Right ventricle myocardium inferior (tissue), 1 donor: ENCODE results near the gene KRTAP2-2. TPM values are rescaled to one million over a fixed set of nuclear protein-coding genes. Genes with fewer than 3 reads are reported as not detected.

Source experiments
- total RNA-seq: library from RNA; stranded (reverse); fragmentation: NEBNext Ultra II Directional; extraction: Animal tissue kit (Norgen Biotek cat#: 25700); gene quantifications from one replicate; pipeline ENCODE4 v1.2.1, GENCODE V29; 2021
- donor health status: DM: no; HTN: yes; CAD: no; lungs with severe emphysema.

Gene KRTAP2-2
- total RNA-seq, 1 donor from 2014 or later: not detected

Other genes starting within 250 kb of the KRTAP2-2 start
- gene KRT10, start 232.6 kb downstream of the KRTAP2-2 start, total RNA-seq: 48.0 TPM
- gene KRT12, start 188.0 kb downstream of the KRTAP2-2 start, total RNA-seq: not detected
- not detected for gene KRT20, start 170.0 kb downstream of the KRTAP2-2 start, total RNA-seq
- 0.16 TPM for gene KRT23, start 117.6 kb downstream of the KRTAP2-2 start, total RNA-seq
- not detected for gene KRT39, start 88.3 kb downstream of the KRTAP2-2 start, total RNA-seq
- gene KRT40, start 70.9 kb downstream of the KRTAP2-2 start, total RNA-seq: not detected
- gene KRTAP3-3, start 61.1 kb downstream of the KRTAP2-2 start, total RNA-seq: not detected
- gene KRTAP3-2, start 55.3 kb downstream of the KRTAP2-2 start, total RNA-seq: not detected
- not detected for gene KRTAP3-1, start 46.1 kb downstream of the KRTAP2-2 start, total RNA-seq
- gene KRTAP1-5, start 28.0 kb downstream of the KRTAP2-2 start, total RNA-seq: not detected
- not detected for gene KRTAP1-4, start 25.0 kb downstream of the KRTAP2-2 start, total RNA-seq
- not detected for gene KRTAP1-3, start 20.4 kb downstream of the KRTAP2-2 start, total RNA-seq
- not detected for gene KRTAP1-1, start 13.8 kb downstream of the KRTAP2-2 start, total RNA-seq
- gene KRTAP2-1, start 7.9 kb downstream of the KRTAP2-2 start, total RNA-seq: not detected
- gene KRTAP2-3, start 4.9 kb upstream of the KRTAP2-2 start, total RNA-seq: not detected
- gene KRTAP2-4, start 10.6 kb upstream of the KRTAP2-2 start, total RNA-seq: not detected
- not detected for gene KRTAP4-7, start 28.9 kb upstream of the KRTAP2-2 start, total RNA-seq
- not detected for gene KRTAP4-8, start 42.9 kb upstream of the KRTAP2-2 start, total RNA-seq
- gene KRTAP4-16, start 47.0 kb upstream of the KRTAP2-2 start, total RNA-seq: not detected
- not detected for gene KRTAP4-9, start 50.2 kb upstream of the KRTAP2-2 start, total RNA-seq
- gene KRTAP4-11, start 63.1 kb upstream of the KRTAP2-2 start, total RNA-seq: not detected
- gene KRTAP4-12, start 69.0 kb upstream of the KRTAP2-2 start, total RNA-seq: not detected
- not detected for gene KRTAP4-6, start 85.3 kb upstream of the KRTAP2-2 start, total RNA-seq
- gene KRTAP4-5, start 94.6 kb upstream of the KRTAP2-2 start, total RNA-seq: not detected
- gene KRTAP4-4, start 105.5 kb upstream of the KRTAP2-2 start, total RNA-seq: not detected
- gene KRTAP4-3, start 113.0 kb upstream of the KRTAP2-2 start, total RNA-seq: not detected
- not detected for gene KRTAP4-2, start 123.0 kb upstream of the KRTAP2-2 start, total RNA-seq
- not detected for gene KRTAP4-1, start 129.7 kb upstream of the KRTAP2-2 start, total RNA-seq
- not detected for gene KRTAP9-1, start 134.7 kb upstream of the KRTAP2-2 start, total RNA-seq
- not detected for gene KRTAP9-2, start 171.4 kb upstream of the KRTAP2-2 start, total RNA-seq
- not detected for gene KRTAP9-3, start 177.2 kb upstream of the KRTAP2-2 start, total RNA-seq
- gene KRTAP9-8, start 182.8 kb upstream of the KRTAP2-2 start, total RNA-seq: not detected
- not detected for gene KRTAP9-4, start 194.5 kb upstream of the KRTAP2-2 start, total RNA-seq
- gene KRTAP9-9, start 200.2 kb upstream of the KRTAP2-2 start, total RNA-seq: not detected
- not detected for gene KRTAP9-6, start 210.1 kb upstream of the KRTAP2-2 start, total RNA-seq
- not detected for gene KRTAP9-7, start 220.5 kb upstream of the KRTAP2-2 start, total RNA-seq
- not detected for gene KRTAP29-1, start 247.6 kb upstream of the KRTAP2-2 start, total RNA-seq